Endothelial cell of umbilical vein (primary cell): ENCODE data around the gene MACO1. TPM values are rescaled to one million over a fixed set of nuclear protein-coding genes. Genes with fewer than 3 reads are reported as not detected.
A peak's percentile ranks its signal among the peaks of the same experiment; 100 is the strongest.
"Not testable (repeated sequence)": the region's sequence is repeated elsewhere in the genome, so short reads cannot be mapped to it uniquely, and the experiment has no call there.

ENCODE experiments used
- Bru-seq: library from RNA; stranded (reverse); fragments of 400-500 nt; gene quantifications from one replicate; lab custom pipeline; 2021; lab: Mats Ljungman, UMichigan
- BruChase-seq, 2 experiments: library from RNA; stranded (reverse); fragments of 400-500 nt; gene quantifications; one replicate each; lab custom pipeline; 2021; lab: Mats Ljungman, UMichigan
- BruUV-seq: library from RNA; stranded (reverse); fragments of 400-500 nt; replicated peaks from 2 replicates; lab custom pipeline; 2021; lab: Mats Ljungman, UMichigan
- CTCF ChIA-PET: fragments of 300-600, 350-600 bp; sonication (Branson Sonifier 250); formaldehyde crosslinking; loops from one replicate; lab custom pipeline; 2021; ENCODE audit warnings: antibody characterized with exemption, inconsistent platforms; lab: Charles Lee
- POLR2A ChIA-PET: fragments of 300-600, 350-600 bp; sonication (Branson Sonifier 250); formaldehyde crosslinking; loops from one replicate; lab custom pipeline; 2021; ENCODE audit warnings: antibody characterized with exemption, inconsistent platforms; lab: Charles Lee
- DNase-seq: peaks from one replicate; pipeline ENCODE4 v3.0.0-alpha.2; 2011; ENCODE audit warnings: low read depth, low spot score
- FAIRE-seq: peaks from 2 replicates; lab custom pipeline; 2011; peaks lifted over from hg19 to GRCh38; lab: Jason Lieb, UNC
- H2AFZ ChIP-seq: 2 replicates; pipeline ENCODE4 v1.6.0; 2012; ENCODE audit warnings: low read depth, low read length, control low read depth, inconsistent platforms
- H3K27ac ChIP-seq: 2 replicates; pipeline ENCODE4 v1.5.1; 2011; ENCODE audit warnings: low read depth, mild to moderate bottlenecking, control low read depth, low read length, moderate library complexity; ENCODE audit not compliant: insufficient read depth
- H3K27me3 ChIP-seq, 2 experiments: 2 replicates each; pipeline versions ENCODE4 v1.6.0 to v1.6.1; 2011; ENCODE audit warnings: low read length in 2 of 2, mixed read lengths in 1 of 2; ENCODE audit not compliant: control insufficient read depth in 2 of 2, insufficient read depth in 2 of 2
- H3K36me3 ChIP-seq, 2 experiments: 2 replicates in 1 of 2; 3 replicates in 1 of 2; pipeline ENCODE4 v1.5.1; 2011; ENCODE audit warnings: low read length in 2 of 2, mild to moderate bottlenecking in 1 of 2, moderate library complexity in 1 of 2; ENCODE audit not compliant: control insufficient read depth in 2 of 2, insufficient read depth in 2 of 2; ENCODE audit errors: extremely low read depth in 1 of 2
- H3K4me1 ChIP-seq: 3 replicates; pipeline ENCODE4 v1.5.1; 2011; ENCODE audit warnings: mild to moderate bottlenecking, low read length; ENCODE audit not compliant: control insufficient read depth, insufficient read depth; ENCODE audit errors: extremely low read depth
- H3K4me2 ChIP-seq: 2 replicates; pipeline ENCODE4 v1.6.1; 2011; ENCODE audit warnings: low read length, control low read depth, mixed read lengths; ENCODE audit not compliant: insufficient read depth
- H3K4me3 ChIP-seq, 3 experiments: fragments of 200-600 bp in 1 of 3; sonication (generic), shearing (Covaris generic) in 1 of 3; replicated peaks in 1 of 3; 2 replicates each; pipeline ENCODE4 v1.5.1; 2011 to 2016; ENCODE audit warnings: control low read depth in 3 of 3, low read length in 3 of 3, mild to moderate bottlenecking in 2 of 3, inconsistent platforms in 1 of 3, low read depth in 1 of 3, moderate library complexity in 1 of 3; ENCODE audit not compliant: insufficient read depth in 1 of 3
- H3K79me2 ChIP-seq: 2 replicates; pipeline ENCODE4 v1.6.0; 2012; ENCODE audit warnings: low read length, inconsistent platforms; ENCODE audit not compliant: control insufficient read depth, insufficient read depth
- H3K9ac ChIP-seq: replicated peaks from 2 replicates; pipeline ENCODE3; 2011; ENCODE audit warnings: low read length, control low read depth; ENCODE audit not compliant: insufficient read depth; ENCODE audit errors: extremely low read depth
- H3K9me1 ChIP-seq: replicated peaks from 3 replicates; pipeline ENCODE4 v1.6.0; 2011; ENCODE audit warnings: mild to moderate bottlenecking, low read length; ENCODE audit not compliant: control insufficient read depth, insufficient read depth; ENCODE audit errors: extremely low read depth
- H3K9me3 ChIP-seq: replicated peaks from 2 replicates; pipeline ENCODE4 v1.5.1; 2012; ENCODE audit warnings: low read length, inconsistent platforms; ENCODE audit not compliant: control insufficient read depth, insufficient read depth
- H4K20me1 ChIP-seq: replicated peaks from 2 replicates; pipeline ENCODE3; 2011; ENCODE audit warnings: mild to moderate bottlenecking, low read length; ENCODE audit not compliant: control insufficient read depth, insufficient read depth; ENCODE audit errors: extremely low read depth
- FOS ChIP-seq: IDR thresholded peaks from 2 replicates; pipeline ENCODE4 v1.6.1; 2011; ENCODE audit warnings: mild to moderate bottlenecking, low read length, moderate library complexity, borderline replicate concordance; ENCODE audit not compliant: insufficient read depth
- MAX ChIP-seq: IDR thresholded peaks from 2 replicates; pipeline ENCODE4 v1.6.1; 2011; ENCODE audit not compliant: insufficient read depth, insufficient read length
- POLR2A ChIP-seq: IDR thresholded peaks from 2 replicates; pipeline ENCODE4 v1.6.1; 2012; ENCODE audit warnings: low read depth, mild to moderate bottlenecking, control low read depth, low read length
- POLR2AphosphoS5 ChIP-seq: IDR thresholded peaks from 2 replicates; pipeline ENCODE4 v1.6.1; 2012; ENCODE audit warnings: low read depth, mild to moderate bottlenecking, control low read depth, low read length, moderate library complexity; ENCODE audit not compliant: insufficient read depth
- dilution Hi-C: fragments of 300-500 bp; cut with MboI; formaldehyde crosslinking; loops from one replicate; pipeline ENCODE4 v1.15.0; 2019; ENCODE audit warnings: low sequenced_read_pairs; ENCODE audit not compliant: extremely low pct_ligation_motif_present
- intact Hi-C: fragments of 100-400 bp; cut with micrococcal nuclease; formaldehyde crosslinking; loops from one replicate; pipeline ENCODE4 v1.10.0; 2022
- long read RNA-seq: library from polyadenylated mRNA; stranded (forward); transcript quantifications from one replicate; pipeline ENCODE4 v2.0.0, GENCODE V29; 2021
- polyA minus RNA-seq, 3 experiments: library from RNA; depleted of rRNA, polyadenylated mRNA; stranded (reverse); fragments of >200 nt; gene quantifications; 1 replicate in 1 of 3; 2 replicates in 2 of 3; pipeline ENCODE4 v1.2.3, GENCODE V29; 2011
- polyA plus RNA-seq, 4 experiments: library from polyadenylated mRNA; depleted of rRNA in 3 of 4; stranded (reverse) in 3 of 4; unstranded in 1 of 4; fragments of >200 nt; gene quantifications; 2 replicates each; pipeline versions ENCODE4 v1.2.1 to v1.2.3, GENCODE V29; 2011 to 2012; ENCODE audit warnings: missing spikeins in 1 of 4
- total RNA-seq: library from RNA; stranded (reverse); gene quantifications from 2 replicates; pipeline ENCODE4 v1.2.3, GENCODE V29; 2021

Gene MACO1
- total RNA-seq (24.4 and 25.5 TPM in 2 replicates), polyA plus RNA-seq (7.0 and 7.7 TPM in 2 replicates), polyA minus RNA-seq (6.6 and 7.3 TPM in 2 replicates), Bru-seq, nascent RNA (percentile 85 among the genes with signal in this experiment), BruChase-seq, experiment 1, labeled RNA remaining after a 6-hour chase (percentile 79 among the genes with signal in this experiment), BruChase-seq, experiment 2, labeled RNA remaining after a 2-hour chase (percentile 83 among the genes with signal in this experiment)
- 11.5 and 12.5 TPM in 2 replicates for polyA plus RNA-seq (2011; cell fraction: cytosol; rRNA removed)
- 17.9 and 21.4 TPM in 2 replicates for polyA plus RNA-seq (2011; cell fraction: nucleus; rRNA removed)
- polyA plus RNA-seq (2012): 17.5 and 20.9 TPM in 2 replicates
- polyA minus RNA-seq (2011; cell fraction: cytosol; rRNA and poly(A)+ RNA removed): 4.1 TPM
- polyA minus RNA-seq (2011; cell fraction: nucleus; rRNA and poly(A)+ RNA removed): 5.6 and 6.3 TPM in 2 replicates
- long read RNA-seq, transcript MACO1-201 (11 exons, 3,917 nt): major isoform, 14 of 22 reads
- long read RNA-seq, partial matches to known transcripts: 4 of 22 reads
- long read RNA-seq, other reads (novel, unspliced or antisense): 3 of 22 reads

- POLR2A ChIA-PET: interaction anchor here (0.6 to 1.6 kb wide), 3 partner anchors 11 to 1069 kb away, joined by 3 to 5 read pairs (median 3); partner anchors contain the start of gene RSRP1
- intact Hi-C loops: loop anchor here (1.0 to 10.0 kb wide), 4 partner anchors 57 to 374 kb away; partner anchors contain the start of genes SELENON, SYF2 and TMEM50A
- H3K36me3 ChIP-seq: no peaks in the 10 kb centered on the region
These were observed at the start of gene MACO1 for GRCh38 chr1:25430073-25430966. Gene MACO1, plus strand, starts transcription at chr1:25430897. Its CDS starts 202 bp downstream, at chr1:25431099.

GRCh38 chr1:25382543-25382942 lies 48.2 kb upstream of the MACO1 start:
- H3K4me3 ChIP-seq, BruUV-seq, DNase-seq, H3K4me2 ChIP-seq, H3K36me3 ChIP-seq, H3K9me3 ChIP-seq, H3K27ac ChIP-seq, dilution Hi-C loops, H3K79me2 ChIP-seq, H3K9me1 ChIP-seq, H2AFZ ChIP-seq, H4K20me1 ChIP-seq, POLR2A ChIA-PET, H3K4me1 ChIP-seq, H3K9ac ChIP-seq, FAIRE-seq, H3K27me3 ChIP-seq, CTCF ChIA-PET, intact Hi-C loops: not testable (repeated sequence)

More at GRCh38 chr1:25430073-25430966, at the start of gene MACO1:
- H2AFZ ChIP-seq: peak within 1 kb of the TSS; percentile 87
- H3K4me3 ChIP-seq: peak within 1 kb of the TSS; percentile 86 to 97 (median 95)
- FAIRE-seq: peak; percentile 94
- H3K79me2 ChIP-seq: peaks cover 36% of the 10 kb centered on the region
- H3K4me2 ChIP-seq: peak within 1 kb of the TSS; percentile 95
- peak; percentile 97 for DNase-seq
- TF ChIP-seq POLR2AphosphoS5 (peak; percentile 95), POLR2A (peak; percentile 94), FOS (no peak), MAX (peak; percentile 36)
- H3K4me1 ChIP-seq: peaks cover 33% of the 10 kb centered on the region
- peak within 1 kb of the TSS; percentile 92 for H3K9ac ChIP-seq
- no peaks in the 10 kb centered on the region for H3K9me1 ChIP-seq
- CTCF ChIA-PET: interaction anchor here (0.9 to 1.4 kb wide), 4 partner anchors 12 to 327 kb away, joined by 3 to 6 read pairs (median 3); no protein-coding TSS in a partner anchor
- H3K27ac ChIP-seq: peak within 1 kb of the TSS; percentile 74
- H3K9me3 ChIP-seq: no peaks in the 10 kb centered on the region
- H4K20me1 ChIP-seq: peaks cover 2% of the 10 kb centered on the region
- no TSS peak for BruUV-seq
- dilution Hi-C loops: no loop called here
- no peaks in the 10 kb centered on the region for H3K27me3 ChIP-seq

- H3K36me3 ChIP-seq, H4K20me1 ChIP-seq, H3K4me2 ChIP-seq, BruUV-seq, dilution Hi-C loops, H3K79me2 ChIP-seq, H3K9me3 ChIP-seq, H2AFZ ChIP-seq, H3K4me1 ChIP-seq, H3K27me3 ChIP-seq, H3K4me3 ChIP-seq, DNase-seq, H3K27ac ChIP-seq, intact Hi-C loops, FAIRE-seq, POLR2A ChIA-PET, H3K9me1 ChIP-seq, CTCF ChIA-PET, H3K9ac ChIP-seq: not testable (repeated sequence)
These were observed 47.6 kb upstream of the MACO1 start for GRCh38 chr1:25383090-25383489.
